Glomerular endothelial cell (primary cell): ENCODE measurements around the gene LMTK3. TPM values are rescaled to one million over a fixed set of nuclear protein-coding genes. Genes with fewer than 3 reads are reported as not detected.
"Not testable (repeated sequence)": the region's sequence is repeated elsewhere in the genome, so short reads cannot be mapped to it uniquely, and the experiment has no call there.

Source experiments
- DNase-seq: peaks from one replicate; pipeline ENCODE4 v3.0.0-alpha.2; 2011; ENCODE audit warnings: low read depth, low spot score; ENCODE audit errors: extremely low read depth
- total RNA-seq: library from RNA; depleted of rRNA; stranded (reverse); fragments of >200 nt; gene quantifications from 2 replicates; pipeline ENCODE4 v1.2.3, GENCODE V29; 2015

The LMTK3 gene
- total RNA-seq, 1 donor from 2014 or later, result not detected

- no peak for DNase-seq
These were observed 30.2 kb upstream of the LMTK3 start for GRCh38 chr19:48541813-48542212.

- no peak for DNase-seq
These were observed 28.5 kb upstream of the LMTK3 start for GRCh38 chr19:48540110-48540509.

GRCh38 chr19:48539503-48540096, 28.0 kb upstream of the LMTK3 start:
- DNase-seq, result no peak

GRCh38 chr19:48538057-48538456, 26.4 kb upstream of the LMTK3 start:
- not testable (repeated sequence) for DNase-seq

GRCh38 chr19:48537541-48537940, 25.9 kb upstream of the LMTK3 start:
- DNase-seq, result no peak

- no peak for DNase-seq
These were observed 22.1 kb upstream of the LMTK3 start for GRCh38 chr19:48533770-48534169.

- no peak for DNase-seq
These were observed 19.1 kb upstream of the LMTK3 start for GRCh38 chr19:48530770-48531169.

DNA sequence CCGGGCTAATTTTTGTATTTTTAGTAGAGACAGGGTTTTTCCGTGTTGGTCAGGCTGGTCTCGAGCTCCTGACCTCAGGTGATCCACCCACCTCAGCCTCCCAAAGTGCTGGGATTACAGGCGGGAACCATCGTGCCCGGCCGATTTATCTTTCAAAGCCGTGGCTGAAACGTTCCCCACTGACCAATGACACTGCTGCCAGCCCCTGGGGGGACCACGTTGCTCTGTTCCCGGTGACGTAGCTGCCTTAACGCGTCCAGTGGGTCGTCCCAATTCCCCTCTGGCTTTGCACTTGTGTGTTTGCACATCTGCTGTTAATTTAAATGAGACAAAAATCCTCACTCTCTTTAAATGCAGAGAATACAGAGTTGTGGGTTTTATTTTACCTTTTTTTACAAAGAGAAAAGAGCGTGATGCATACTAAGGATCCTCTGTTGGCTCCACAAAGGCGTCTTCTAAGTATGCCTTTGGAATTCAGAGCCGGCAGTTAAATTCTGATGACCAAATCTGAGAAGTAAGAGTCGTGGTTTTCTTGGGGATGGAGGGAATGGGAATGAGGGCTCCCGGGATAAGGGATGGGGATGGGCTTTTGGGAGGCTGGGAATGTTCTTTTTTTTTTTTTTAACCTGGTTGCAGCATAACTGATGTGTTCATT, 18.6 kb upstream of the LMTK3 start:
- DNase-seq, result no peak

DNA sequence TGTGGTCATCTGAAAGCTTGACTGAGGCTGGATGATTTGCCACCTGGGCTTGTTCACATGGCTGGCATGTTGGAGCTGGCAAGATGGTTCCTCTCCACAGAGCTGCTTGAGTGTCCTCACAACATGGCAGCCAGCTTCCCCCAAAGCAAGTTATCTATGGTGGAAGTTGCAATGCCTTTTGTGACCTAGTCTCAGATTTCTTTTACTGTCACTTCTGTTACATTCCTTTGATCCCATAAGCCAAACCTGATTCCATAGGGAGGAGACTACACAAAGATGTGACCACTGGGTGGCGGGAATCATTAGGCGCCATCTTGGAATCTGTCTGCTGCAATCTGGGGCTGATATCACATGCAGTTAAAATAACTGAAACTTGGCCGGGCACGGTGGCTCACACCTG, 17.5 kb upstream of the LMTK3 start:
- no peak for DNase-seq

GRCh38 chr19:48524732-48525131, 13.1 kb upstream of the LMTK3 start:
- no peak for DNase-seq

GRCh38 chr19:48524221-48524620, 12.6 kb upstream of the LMTK3 start:
- no peak for DNase-seq

DNA sequence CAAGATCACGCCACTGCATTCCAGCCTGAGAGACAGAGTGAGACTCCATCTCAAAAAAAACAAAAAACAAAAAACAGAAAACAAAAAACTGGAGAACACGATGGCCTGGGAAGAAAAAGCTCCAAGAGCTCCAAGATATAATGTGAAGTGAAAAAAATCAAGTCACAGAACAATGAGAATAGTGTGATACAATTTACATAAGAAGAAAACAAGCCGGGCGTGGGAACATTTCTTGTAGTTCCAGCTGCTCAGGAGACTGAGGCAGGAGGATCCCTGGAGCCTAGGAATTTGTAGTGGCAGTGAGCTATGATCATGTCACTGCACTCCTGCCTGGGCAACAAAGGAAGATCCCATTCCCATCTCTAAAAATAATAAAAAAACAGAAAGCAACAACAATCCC, 8.5 kb upstream of the LMTK3 start:
- no peak for DNase-seq

GRCh38 chr19:48519426-48519825, 7.8 kb upstream of the LMTK3 start:
- DNase-seq, result not testable (repeated sequence)

DNA sequence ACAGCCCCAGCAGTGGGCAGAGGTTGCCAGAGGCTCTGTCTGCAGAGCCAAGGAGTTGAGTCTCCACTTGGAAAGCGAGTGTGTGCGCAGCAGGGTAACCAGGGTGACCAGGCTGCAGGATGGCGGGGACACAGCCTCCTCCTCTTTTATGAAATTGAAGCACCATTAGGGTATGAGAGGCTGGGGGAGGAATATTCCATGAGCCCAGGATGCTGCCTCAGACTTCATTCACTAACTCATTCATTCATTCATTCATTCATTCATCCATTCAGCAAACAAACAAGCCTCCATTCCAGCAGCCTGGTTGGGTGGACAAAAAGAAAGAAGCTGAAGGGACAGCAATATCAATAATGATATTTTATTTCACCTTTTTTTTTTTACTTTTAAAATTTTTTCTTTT, 6.6 kb upstream of the LMTK3 start:
- DNase-seq, result no peak

- no peak for DNase-seq
These were observed 4.9 kb upstream of the LMTK3 start for GRCh38 chr19:48516536-48516935.

GRCh38 chr19:48514123-48514458, 2.5 kb upstream of the LMTK3 start:
- DNase-seq, result no peak

- no peak for DNase-seq
These were observed 1.9 kb upstream of the LMTK3 start for GRCh38 chr19:48513289-48514122.

GRCh38 chr19:48512504-48513288, 1.1 kb upstream of the LMTK3 start:
- no peak for DNase-seq

GRCh38 chr19:48511321-48511731, 309 bp downstream of the LMTK3 start:
- DNase-seq, result no peak

- no peak for DNase-seq
These were observed 990 bp downstream of the LMTK3 start for GRCh38 chr19:48510421-48511268.
